Measurements from ENCODE around the gene FER1L5.
"Not testable (repeated sequence)": the region's sequence is repeated elsewhere in the genome, so short reads cannot be mapped to it uniquely, and the experiment has no call there.

FER1L5 gene

DNA sequence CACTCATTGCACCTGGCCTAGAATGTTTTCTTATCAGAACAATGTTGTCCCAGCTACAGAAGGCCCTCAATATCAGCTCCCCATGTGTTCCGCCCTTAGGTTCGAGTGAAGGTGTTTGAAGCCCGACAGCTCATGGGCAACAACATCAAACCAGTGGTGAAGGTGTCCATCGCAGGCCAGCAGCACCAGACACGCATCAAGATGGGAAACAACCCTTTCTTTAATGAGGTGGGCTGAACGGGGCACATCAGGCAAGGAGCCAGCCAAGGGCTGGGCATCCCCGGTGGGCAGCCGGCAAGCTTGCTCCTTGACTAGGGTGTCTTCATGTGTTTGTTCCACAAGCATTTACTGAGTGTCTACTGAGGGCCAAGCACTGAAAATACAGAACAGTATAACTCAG is 9.2 kb downstream of the FER1L5 start:
- Histone ChIP-seq H3K27me3 (replicated peaks; ENCODE audit: insufficient read depth, low read length) (no peaks in the 10 kb centered on the region), H2AFZ (ENCODE audit: low read length) (no peak overlapping the region), H3K9me3 (replicated peaks; ENCODE audit: insufficient read depth, low read length) (no peaks in the 10 kb centered on the region), H4K20me1 (ENCODE audit: insufficient read depth, low read length) (no peaks in the 10 kb centered on the region), H3K4me1 (ENCODE audit: low read length) (no peaks in the 10 kb centered on the region), H3K4me2 (ENCODE audit: low read depth, low read length) (no peak overlapping the region), H3K4me3 (ENCODE audit: low read length) (no peak overlapping the region), H3K9ac (ENCODE audit: low read length) (no peak overlapping the region), H3K79me2 (ENCODE audit: low read length) (no peaks in the 10 kb centered on the region), H3K27ac (ENCODE audit: low read length) (no peak overlapping the region), H3F3A (ENCODE audit: insufficient read depth, low read length) (no peaks in the 10 kb centered on the region), H3K36me3 (replicated peaks; ENCODE audit: insufficient read depth, low read length) (no peaks in the 10 kb centered on the region), H3K9me2 (replicated peaks; ENCODE audit: insufficient read depth, low read length) (no peaks in the 10 kb centered on the region)
- TF ChIP-seq, protein P1, sequence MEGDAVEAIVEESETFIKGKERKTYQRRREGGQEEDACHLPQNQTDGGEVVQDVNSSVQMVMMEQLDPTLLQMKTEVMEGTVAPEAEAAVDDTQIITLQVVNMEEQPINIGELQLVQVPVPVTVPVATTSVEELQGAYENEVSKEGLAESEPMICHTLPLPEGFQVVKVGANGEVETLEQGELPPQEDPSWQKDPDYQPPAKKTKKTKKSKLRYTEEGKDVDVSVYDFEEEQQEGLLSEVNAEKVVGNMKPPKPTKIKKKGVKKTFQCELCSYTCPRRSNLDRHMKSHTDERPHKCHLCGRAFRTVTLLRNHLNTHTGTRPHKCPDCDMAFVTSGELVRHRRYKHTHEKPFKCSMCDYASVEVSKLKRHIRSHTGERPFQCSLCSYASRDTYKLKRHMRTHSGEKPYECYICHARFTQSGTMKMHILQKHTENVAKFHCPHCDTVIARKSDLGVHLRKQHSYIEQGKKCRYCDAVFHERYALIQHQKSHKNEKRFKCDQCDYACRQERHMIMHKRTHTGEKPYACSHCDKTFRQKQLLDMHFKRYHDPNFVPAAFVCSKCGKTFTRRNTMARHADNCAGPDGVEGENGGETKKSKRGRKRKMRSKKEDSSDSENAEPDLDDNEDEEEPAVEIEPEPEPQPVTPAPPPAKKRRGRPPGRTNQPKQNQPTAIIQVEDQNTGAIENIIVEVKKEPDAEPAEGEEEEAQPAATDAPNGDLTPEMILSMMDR (IDR thresholded peaks at IDR 0.05; ENCODE audit: low read length) = no peak
- TF ChIP-seq EZH2phosphoT487 (IDR thresholded peaks at IDR 0.05; ENCODE audit: low read length) (no peak), EZH2 (optimal IDR thresholded peaks at IDR 0.05; ENCODE audit: low read depth, low read length) (no peak)
- no peak for DNase-seq

DNA sequence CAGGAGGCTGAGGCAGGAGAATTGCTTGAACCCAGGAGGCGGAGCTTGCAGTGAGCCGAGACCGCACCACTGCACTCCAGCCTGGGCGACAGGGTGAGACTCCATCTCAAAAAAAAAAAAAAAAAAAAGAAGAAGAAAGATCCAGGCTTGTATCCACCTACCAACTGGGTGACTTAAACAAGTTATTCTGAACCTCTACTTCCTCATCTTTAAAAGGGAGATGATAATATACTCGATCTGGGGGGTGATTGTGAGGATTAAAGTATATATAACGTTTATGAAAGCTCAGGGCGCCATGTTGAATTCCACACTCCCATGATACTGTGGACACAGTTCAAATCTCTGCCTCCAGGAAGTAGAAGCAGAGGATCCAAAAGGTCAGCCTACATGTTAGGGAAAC is 12.2 kb downstream of the FER1L5 start:
- not testable (repeated sequence) for H3K36me3 ChIP-seq (replicated peaks; ENCODE audit: insufficient read depth, low read length); H3K4me3 ChIP-seq (ENCODE audit: low read length); H3K9ac ChIP-seq (ENCODE audit: low read length); H3K27me3 ChIP-seq (replicated peaks; ENCODE audit: insufficient read depth, low read length); H3K4me1 ChIP-seq (ENCODE audit: low read length); H3K27ac ChIP-seq (ENCODE audit: low read length); DNase-seq; H3K9me3 ChIP-seq (replicated peaks; ENCODE audit: insufficient read depth, low read length); H4K20me1 ChIP-seq (ENCODE audit: insufficient read depth, low read length); H2AFZ ChIP-seq (ENCODE audit: low read length); H3K9me2 ChIP-seq (replicated peaks; ENCODE audit: insufficient read depth, low read length); H3K4me2 ChIP-seq (ENCODE audit: low read depth, low read length); H3K79me2 ChIP-seq (ENCODE audit: low read length); H3F3A ChIP-seq (ENCODE audit: insufficient read depth, low read length)

DNA sequence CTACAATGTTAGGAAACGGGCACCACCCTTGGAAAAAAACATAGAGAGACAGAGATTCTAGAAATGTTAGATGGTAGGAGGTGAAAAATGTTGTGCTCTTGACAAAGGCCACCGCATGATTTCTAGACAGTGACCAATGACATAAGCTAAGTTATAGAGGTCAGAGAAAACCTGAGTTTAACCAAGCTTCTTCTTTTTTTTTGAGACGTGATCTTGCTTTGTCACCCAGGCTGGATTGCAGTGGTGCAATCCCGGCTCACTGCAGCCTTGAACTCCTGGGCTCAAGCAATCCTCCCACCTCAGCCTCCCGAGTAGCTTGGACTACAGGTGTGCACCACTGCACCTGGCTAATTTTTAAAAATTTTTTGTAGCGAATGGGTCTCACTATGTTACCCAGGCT is 13.0 kb downstream of the FER1L5 start:
- Histone ChIP-seq H4K20me1 (ENCODE audit: insufficient read depth, low read length) (no peaks in the 10 kb centered on the region), H3K36me3 (replicated peaks; ENCODE audit: insufficient read depth, low read length) (no peaks in the 10 kb centered on the region), H3F3A (ENCODE audit: insufficient read depth, low read length) (no peaks in the 10 kb centered on the region), H3K27ac (ENCODE audit: low read length) (no peak overlapping the region), H3K27me3 (replicated peaks; ENCODE audit: insufficient read depth, low read length) (no peaks in the 10 kb centered on the region), H2AFZ (ENCODE audit: low read length) (no peak overlapping the region), H3K4me1 (ENCODE audit: low read length) (no peaks in the 10 kb centered on the region), H3K79me2 (ENCODE audit: low read length) (no peaks in the 10 kb centered on the region), H3K4me2 (ENCODE audit: low read depth, low read length) (no peak overlapping the region), H3K9me2 (replicated peaks; ENCODE audit: insufficient read depth, low read length) (no peaks in the 10 kb centered on the region), H3K4me3 (ENCODE audit: low read length) (no peak overlapping the region), H3K9ac (ENCODE audit: low read length) (no peak overlapping the region), H3K9me3 (replicated peaks; ENCODE audit: insufficient read depth, low read length) (no peaks in the 10 kb centered on the region)
- no peak for DNase-seq
- TF ChIP-seq EZH2 (optimal IDR thresholded peaks at IDR 0.05; ENCODE audit: low read depth, low read length) (no peak), EZH2phosphoT487 (IDR thresholded peaks at IDR 0.05; ENCODE audit: low read length) (no peak)
- TF ChIP-seq, protein P1 (IDR thresholded peaks at IDR 0.05; ENCODE audit: low read length) = no peak

DNA sequence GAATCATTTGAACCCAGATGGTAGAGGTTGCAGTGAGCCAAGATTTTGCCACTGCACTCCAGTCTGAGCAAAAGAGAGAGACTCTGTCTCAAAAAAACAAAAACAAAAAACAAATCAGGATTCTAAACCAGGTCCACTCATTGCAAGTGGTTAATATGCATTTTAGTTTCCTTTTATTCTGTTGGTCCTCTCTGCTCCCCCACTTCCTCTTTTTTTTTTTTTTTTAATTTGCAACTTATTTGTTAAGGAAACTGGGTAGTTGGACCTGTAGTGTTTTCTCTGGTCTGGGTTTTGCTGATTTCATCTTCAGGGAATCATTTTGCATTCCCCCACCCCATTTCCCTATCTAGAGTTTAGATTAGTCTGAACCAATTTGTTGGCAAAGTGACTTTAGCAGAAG is 14.0 kb downstream of the FER1L5 start:
- no peaks in the 10 kb centered on the region for H3K9me3 ChIP-seq (replicated peaks; ENCODE audit: insufficient read depth, low read length)
- H2AFZ ChIP-seq (ENCODE audit: low read length) = no peak overlapping the region
- H3K79me2 ChIP-seq (ENCODE audit: low read length) = no peaks in the 10 kb centered on the region
- TF ChIP-seq, protein P1 (IDR thresholded peaks at IDR 0.05; ENCODE audit: low read length) = no peak
- no peak for TF ChIP-seq EZH2phosphoT487 (IDR thresholded peaks at IDR 0.05; ENCODE audit: low read length)
- no peak for TF ChIP-seq EZH2 (optimal IDR thresholded peaks at IDR 0.05; ENCODE audit: low read depth, low read length)
- H3K9ac ChIP-seq (ENCODE audit: low read length) = no peak overlapping the region
- no peaks in the 10 kb centered on the region for H3K27me3 ChIP-seq (replicated peaks; ENCODE audit: insufficient read depth, low read length)
- H3K27ac ChIP-seq (ENCODE audit: low read length) = no peak overlapping the region
- no peaks in the 10 kb centered on the region for H3F3A ChIP-seq (ENCODE audit: insufficient read depth, low read length)
- no peaks in the 10 kb centered on the region for H4K20me1 ChIP-seq (ENCODE audit: insufficient read depth, low read length)
- no peaks in the 10 kb centered on the region for H3K4me1 ChIP-seq (ENCODE audit: low read length)
- no peaks in the 10 kb centered on the region for H3K36me3 ChIP-seq (replicated peaks; ENCODE audit: insufficient read depth, low read length)
- H3K4me2 ChIP-seq (ENCODE audit: low read depth, low read length) = no peak overlapping the region
- no peaks in the 10 kb centered on the region for H3K9me2 ChIP-seq (replicated peaks; ENCODE audit: insufficient read depth, low read length)
- no peak overlapping the region for H3K4me3 ChIP-seq (ENCODE audit: low read length)
- no peak for DNase-seq
